Cardiac fibroblast (primary cell): ENCODE data around the gene TTC12.

Source experiments
- DNase-seq, 2 donors: peaks; one replicate each; pipeline versions ENCODE4 v3.0.0 to v3.0.0-alpha.2; 2010; ENCODE audit warnings: low read depth in 2 of 2
- H3K4me3 ChIP-seq, 2 donors: replicated peaks in 1 of 2; 1 replicate in 1 of 2; 2 replicates in 1 of 2; pipeline ENCODE4 v1.5.1; 2011; ENCODE audit warnings: low read depth in 2 of 2, low read length in 2 of 2, mild to moderate bottlenecking in 2 of 2, moderate library complexity in 1 of 2
- TF ChIP-seq, protein P1 (sequence below): IDR thresholded peaks from one replicate; pipeline ENCODE4 v1.5.1; 2011; ENCODE audit warnings: low read depth, mild to moderate bottlenecking, low read length, inconsistent platforms

Gene TTC12

DNA sequence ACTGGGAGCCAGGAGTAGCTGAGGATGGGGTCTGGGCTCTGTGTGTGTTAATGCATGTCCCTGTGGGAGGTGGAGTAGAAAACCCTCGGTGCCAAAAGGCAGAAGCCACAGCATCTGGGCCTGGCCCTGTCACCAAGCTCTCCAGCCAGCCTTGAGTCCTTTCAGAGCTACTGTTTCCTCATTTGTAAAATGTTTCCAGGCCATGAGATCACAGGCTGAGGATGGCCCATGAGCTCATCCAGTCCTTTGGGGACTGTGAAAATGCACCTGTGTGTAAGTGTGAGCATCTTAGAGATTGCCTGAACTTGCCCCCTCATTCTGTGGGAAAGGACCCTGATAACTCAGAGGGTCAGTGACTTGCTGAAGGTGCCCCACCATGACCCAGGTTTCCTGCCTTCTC lies 82.3 kb downstream of the TTC12 start:
- H3K4me3 ChIP-seq = no peak overlapping the region
- DNase-seq = no peak
- TF ChIP-seq, protein P1, sequence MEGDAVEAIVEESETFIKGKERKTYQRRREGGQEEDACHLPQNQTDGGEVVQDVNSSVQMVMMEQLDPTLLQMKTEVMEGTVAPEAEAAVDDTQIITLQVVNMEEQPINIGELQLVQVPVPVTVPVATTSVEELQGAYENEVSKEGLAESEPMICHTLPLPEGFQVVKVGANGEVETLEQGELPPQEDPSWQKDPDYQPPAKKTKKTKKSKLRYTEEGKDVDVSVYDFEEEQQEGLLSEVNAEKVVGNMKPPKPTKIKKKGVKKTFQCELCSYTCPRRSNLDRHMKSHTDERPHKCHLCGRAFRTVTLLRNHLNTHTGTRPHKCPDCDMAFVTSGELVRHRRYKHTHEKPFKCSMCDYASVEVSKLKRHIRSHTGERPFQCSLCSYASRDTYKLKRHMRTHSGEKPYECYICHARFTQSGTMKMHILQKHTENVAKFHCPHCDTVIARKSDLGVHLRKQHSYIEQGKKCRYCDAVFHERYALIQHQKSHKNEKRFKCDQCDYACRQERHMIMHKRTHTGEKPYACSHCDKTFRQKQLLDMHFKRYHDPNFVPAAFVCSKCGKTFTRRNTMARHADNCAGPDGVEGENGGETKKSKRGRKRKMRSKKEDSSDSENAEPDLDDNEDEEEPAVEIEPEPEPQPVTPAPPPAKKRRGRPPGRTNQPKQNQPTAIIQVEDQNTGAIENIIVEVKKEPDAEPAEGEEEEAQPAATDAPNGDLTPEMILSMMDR = no peak

DNA sequence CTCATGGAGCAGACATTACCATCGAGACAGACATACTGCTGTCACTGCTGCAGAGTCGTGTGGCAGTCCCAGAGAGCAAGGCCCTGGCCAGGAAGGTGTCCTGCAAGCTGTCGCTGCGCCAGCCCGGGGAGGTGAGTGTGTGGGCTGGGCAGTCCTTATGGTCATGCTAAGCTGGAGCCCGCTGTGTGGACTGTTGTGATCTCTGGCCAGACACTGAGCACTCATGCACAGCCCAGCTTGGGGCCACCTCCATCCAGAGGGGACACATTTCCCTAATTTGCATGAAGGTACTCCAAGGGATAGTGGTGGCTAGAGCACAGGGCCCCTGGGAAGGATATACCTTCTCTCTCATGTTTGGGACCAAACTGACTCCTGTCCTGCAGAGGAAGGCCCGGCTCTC lies 82.8 kb downstream of the TTC12 start:
- TF ChIP-seq, protein P1 = no peak
- DNase-seq = no peak
- H3K4me3 ChIP-seq = no peak overlapping the region

DNA sequence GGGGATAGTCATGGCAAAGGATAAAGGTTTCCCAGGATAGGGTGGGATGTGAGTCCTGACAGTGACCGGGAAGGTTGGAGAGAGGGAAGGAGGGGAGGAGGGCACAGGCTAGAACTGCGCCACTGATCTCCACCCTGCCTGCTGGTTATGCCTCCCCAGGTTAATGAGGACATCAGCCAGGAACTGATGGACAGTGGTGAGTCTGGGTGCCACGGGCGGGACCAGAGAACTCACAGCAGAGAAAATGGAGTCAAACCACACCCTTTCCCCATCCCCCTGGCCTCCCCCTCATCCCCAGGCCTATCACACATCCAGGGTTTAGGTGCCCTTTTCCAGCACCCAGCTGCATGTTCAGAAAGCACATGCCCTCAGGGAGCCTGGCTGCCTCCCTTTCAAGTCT lies 83.4 kb downstream of the TTC12 start:
- no peak overlapping the region for H3K4me3 ChIP-seq
- DNase-seq = no peak
- TF ChIP-seq, protein P1 = no peak

DNA sequence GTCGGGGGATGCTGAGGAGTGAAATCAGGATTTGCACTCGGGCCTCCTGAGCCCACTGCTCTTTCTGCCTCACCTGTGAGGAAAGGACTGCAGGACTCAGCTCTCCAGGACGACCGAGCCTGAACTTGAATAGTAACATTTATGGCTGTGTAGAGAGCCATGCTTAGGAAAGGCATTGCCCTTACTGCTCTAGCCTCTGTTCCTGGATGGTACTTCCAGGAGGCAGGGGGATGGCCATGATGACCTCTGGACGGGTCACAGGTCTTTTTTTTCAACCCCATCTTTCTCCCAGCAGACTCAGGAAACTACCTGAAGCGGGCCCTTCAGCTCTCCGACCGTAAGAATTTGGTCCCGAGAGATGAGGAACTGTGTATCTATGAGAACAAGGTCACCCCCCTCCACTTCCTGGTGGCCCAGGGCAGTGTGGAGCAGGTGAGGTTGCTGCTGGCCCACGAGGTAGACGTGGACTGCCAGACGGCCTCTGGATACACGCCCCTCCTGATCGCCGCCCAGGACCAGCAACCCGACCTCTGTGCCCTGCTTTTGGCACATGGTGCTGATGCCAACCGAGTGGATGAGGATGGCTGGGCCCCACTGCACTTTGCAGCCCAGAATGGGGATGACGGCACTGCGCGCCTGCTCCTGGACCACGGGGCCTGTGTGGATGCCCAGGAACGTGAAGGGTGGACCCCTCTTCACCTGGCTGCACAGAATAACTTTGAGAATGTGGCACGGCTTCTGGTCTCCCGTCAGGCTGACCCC lies 84.5 kb downstream of the TTC12 start:
- DNase-seq = no peak
- H3K4me3 ChIP-seq = no peak overlapping the region
- TF ChIP-seq, protein P1 = no peak

DNA sequence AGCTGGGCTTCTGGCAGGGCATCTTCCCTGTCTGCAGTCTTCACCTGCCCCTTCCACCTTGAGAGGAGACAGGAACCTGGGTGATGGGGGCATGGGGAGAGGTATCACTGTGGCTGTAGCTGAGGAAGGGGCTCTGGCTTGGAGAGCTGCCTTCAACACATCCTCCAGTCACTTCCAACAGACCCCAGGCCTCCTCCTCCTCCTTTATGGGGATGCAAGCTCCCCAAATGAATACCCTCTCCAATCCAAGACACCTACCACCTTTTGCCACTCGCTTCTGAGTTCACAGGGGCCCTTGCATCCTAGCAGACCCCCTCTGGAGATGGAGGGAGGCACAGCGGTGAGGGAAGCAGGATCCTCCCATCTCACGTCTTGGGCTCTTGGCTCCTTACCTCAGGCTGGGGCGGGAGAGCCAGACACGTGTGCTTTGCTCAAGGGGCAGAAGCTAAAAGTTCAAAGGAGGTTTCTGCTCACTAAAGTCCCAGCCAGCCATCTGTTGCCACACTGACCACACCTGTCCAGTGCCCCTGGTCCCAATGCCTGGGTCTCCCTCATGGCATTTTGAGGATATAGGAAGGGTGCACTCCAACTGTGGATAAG lies 86.3 kb downstream of the TTC12 start:
- DNase-seq = no peak
- no peak overlapping the region for H3K4me3 ChIP-seq
- TF ChIP-seq, protein P1 = no peak

DNA sequence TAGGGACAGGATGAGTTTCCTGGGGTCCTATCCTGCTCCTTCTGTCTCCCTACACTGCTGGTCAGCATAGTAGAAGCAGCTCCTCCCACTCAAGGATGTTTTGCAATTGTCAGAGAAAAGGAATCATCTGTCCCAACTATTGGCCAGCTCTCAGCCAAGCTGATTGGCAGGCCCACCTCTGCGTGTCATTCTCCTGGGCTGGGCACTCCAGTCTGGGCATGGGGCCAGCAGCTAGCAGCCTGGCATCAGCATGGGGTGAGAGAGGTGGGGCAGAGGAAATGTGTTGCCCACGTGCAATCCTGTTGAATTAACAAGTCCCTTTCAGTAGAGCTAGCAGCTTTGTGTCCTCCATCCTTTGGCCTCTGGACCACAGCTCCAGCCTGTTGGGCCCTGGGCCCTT lies 87.3 kb downstream of the TTC12 start:
- TF ChIP-seq, protein P1 = no peak
- peak in 1 of 2 donors; percentile 51 for DNase-seq
- no peak overlapping the region for H3K4me3 ChIP-seq
